Renal pelvis (tissue), 3 donors: ENCODE results near the gene BIRC6. TPM values are rescaled to one million over a fixed set of nuclear protein-coding genes. Genes with fewer than 3 reads are reported as not detected.

Source experiments
- polyA plus RNA-seq, 3 donors: library from polyadenylated mRNA; unstranded; fragments of 120-200 nt; gene quantifications; one replicate each; pipeline ENCODE4 v1.2.1, GENCODE V29; 2013; ENCODE audit not compliant: insufficient read length in 3 of 3

Gene BIRC6
- polyA plus RNA-seq, 3 donors: 63.8 to 90.4 (median 74.4) TPM

Other genes starting within 250 kb of the BIRC6 start
- gene SLC30A6, start 191.2 kb upstream of the BIRC6 start, polyA plus RNA-seq: 10 to 100 TPM; 20.7 to 28.7 (median 26.7) TPM
- 1 to 10 TPM in 2 of 3 donors, under 1 TPM in 1; 0.98 to 1.2 (median 1.2) TPM for gene NLRC4, start 92.1 kb upstream of the BIRC6 start, polyA plus RNA-seq
- 10 to 100 TPM; 53.0 to 72.3 (median 66.8) TPM for gene YIPF4, start 79.1 kb upstream of the BIRC6 start, polyA plus RNA-seq